ENCODE results near the gene TBC1D22A. TPM values are rescaled to one million over a fixed set of nuclear protein-coding genes. Genes with fewer than 3 reads are reported as not detected.

The TBC1D22A gene
- total RNA-seq, 1 experiment from 2014 or later, result 32.6 TPM

DNA sequence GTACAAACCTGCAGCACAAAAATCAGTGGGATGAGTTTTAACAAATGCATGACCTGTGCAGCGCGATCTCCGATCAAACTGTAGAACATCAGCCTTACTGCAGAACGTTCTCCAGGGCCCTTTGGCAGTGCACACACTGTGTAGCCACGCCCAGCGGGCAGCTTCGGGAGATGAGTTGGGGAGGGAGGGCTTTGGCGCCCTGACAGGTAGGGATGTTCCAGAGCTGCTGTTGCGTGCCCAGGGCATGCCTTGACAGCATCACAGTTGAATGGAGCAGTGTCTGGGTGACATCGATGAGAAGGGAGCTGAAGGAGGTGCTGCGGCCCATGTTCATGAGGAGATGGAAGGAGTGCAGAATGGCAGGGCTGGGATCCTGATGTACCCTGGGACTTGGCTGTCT lies 80.2 kb downstream of the TBC1D22A start:
- Histone ChIP-seq H3K27me3 (replicated peaks; ENCODE audit: control insufficient read depth, insufficient read depth, low read length) (no peaks in the 10 kb centered on the region), H3K9me3 (no peaks in the 10 kb centered on the region), H3K4me3 (ENCODE audit: low read depth, low read length) (no peak overlapping the region), H3K4me1 (no peaks in the 10 kb centered on the region), H3K36me3 (ENCODE audit: control insufficient read depth, insufficient read depth, low read length) (no peaks in the 10 kb centered on the region)
- peaks cover 22% of the 10 kb centered on the region for H3K4me1 Mint-ChIP-seq (ENCODE audit: low read depth, unreplicated experiment)
- ChIA-PET CTCF (no interaction called here), POLR2A (no interaction called here)
- no peak for DNase-seq
- no peaks in the 10 kb centered on the region for H3K9me3 Mint-ChIP-seq (ENCODE audit: unreplicated experiment)
- BruUV-seq (replicated peaks), result no TSS peak
- H3K36me3 Mint-ChIP-seq (ENCODE audit: insufficient read depth, unreplicated experiment), result peaks cover 13% of the 10 kb centered on the region
- H3K4me3 Mint-ChIP-seq (ENCODE audit: unreplicated experiment), result no peak overlapping the region
- H3K27me3 Mint-ChIP-seq (ENCODE audit: insufficient read depth, unreplicated experiment), result no peaks in the 10 kb centered on the region
- intact Hi-C loops (cut with micrococcal nuclease; ENCODE audit: unreplicated experiment), result no loop called here
- H3K27ac Mint-ChIP-seq (ENCODE audit: unreplicated experiment), result no peak overlapping the region
- TF ChIP-seq, protein P1, sequence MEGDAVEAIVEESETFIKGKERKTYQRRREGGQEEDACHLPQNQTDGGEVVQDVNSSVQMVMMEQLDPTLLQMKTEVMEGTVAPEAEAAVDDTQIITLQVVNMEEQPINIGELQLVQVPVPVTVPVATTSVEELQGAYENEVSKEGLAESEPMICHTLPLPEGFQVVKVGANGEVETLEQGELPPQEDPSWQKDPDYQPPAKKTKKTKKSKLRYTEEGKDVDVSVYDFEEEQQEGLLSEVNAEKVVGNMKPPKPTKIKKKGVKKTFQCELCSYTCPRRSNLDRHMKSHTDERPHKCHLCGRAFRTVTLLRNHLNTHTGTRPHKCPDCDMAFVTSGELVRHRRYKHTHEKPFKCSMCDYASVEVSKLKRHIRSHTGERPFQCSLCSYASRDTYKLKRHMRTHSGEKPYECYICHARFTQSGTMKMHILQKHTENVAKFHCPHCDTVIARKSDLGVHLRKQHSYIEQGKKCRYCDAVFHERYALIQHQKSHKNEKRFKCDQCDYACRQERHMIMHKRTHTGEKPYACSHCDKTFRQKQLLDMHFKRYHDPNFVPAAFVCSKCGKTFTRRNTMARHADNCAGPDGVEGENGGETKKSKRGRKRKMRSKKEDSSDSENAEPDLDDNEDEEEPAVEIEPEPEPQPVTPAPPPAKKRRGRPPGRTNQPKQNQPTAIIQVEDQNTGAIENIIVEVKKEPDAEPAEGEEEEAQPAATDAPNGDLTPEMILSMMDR (IDR thresholded peaks at IDR 0.05; ENCODE audit: insufficient read depth in 1 of 2, low read depth in 1 of 2, low read length in 1 of 2, severe bottlenecking in 1 of 2, unreplicated experiment in 1 of 2), result no peak

DNA sequence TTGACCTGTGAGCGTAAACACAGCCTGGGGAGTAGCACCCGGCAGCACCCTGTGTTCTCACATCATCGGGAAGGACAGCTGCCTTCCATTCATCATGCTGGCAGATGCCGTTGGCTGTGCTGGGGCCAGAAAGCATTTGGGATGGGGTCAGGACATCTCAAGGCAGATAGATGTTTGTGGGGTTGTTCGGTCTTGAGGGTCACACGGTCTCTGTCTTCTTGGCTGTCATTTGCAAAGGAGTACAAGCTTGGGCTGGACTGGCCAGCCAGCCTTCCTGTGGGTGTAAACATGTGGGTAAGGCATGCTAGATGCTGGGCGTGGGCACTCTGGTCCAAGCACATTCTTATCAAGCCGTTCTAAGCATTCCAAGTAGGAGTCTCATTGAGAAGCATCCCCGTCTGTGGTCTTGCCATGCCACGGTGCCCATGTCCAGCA lies 81.4 kb downstream of the TBC1D22A start:
- Histone ChIP-seq H3K27me3 (replicated peaks; ENCODE audit: control insufficient read depth, insufficient read depth, low read length) (no peaks in the 10 kb centered on the region), H3K4me1 (no peaks in the 10 kb centered on the region), H3K9me3 (no peaks in the 10 kb centered on the region), H3K4me3 (ENCODE audit: low read depth, low read length) (no peak overlapping the region), H3K36me3 (ENCODE audit: control insufficient read depth, insufficient read depth, low read length) (no peaks in the 10 kb centered on the region)
- POLR2A ChIA-PET, result no interaction called here
- no peak for DNase-seq
- CTCF ChIA-PET, result no interaction called here
- no peaks in the 10 kb centered on the region for H3K9me3 Mint-ChIP-seq (ENCODE audit: unreplicated experiment)
- peaks cover 7% of the 10 kb centered on the region for H3K36me3 Mint-ChIP-seq (ENCODE audit: insufficient read depth, unreplicated experiment)
- H3K27me3 Mint-ChIP-seq (ENCODE audit: insufficient read depth, unreplicated experiment), result no peaks in the 10 kb centered on the region
- H3K4me3 Mint-ChIP-seq (ENCODE audit: unreplicated experiment), result no peak overlapping the region
- TF ChIP-seq, protein P1 (IDR thresholded peaks at IDR 0.05; ENCODE audit: insufficient read depth in 1 of 2, low read depth in 1 of 2, low read length in 1 of 2, severe bottlenecking in 1 of 2, unreplicated experiment in 1 of 2), result no peak
- peak overlapping the region; percentile 90 for H3K27ac Mint-ChIP-seq (ENCODE audit: unreplicated experiment)
- no TSS peak for BruUV-seq (replicated peaks)
- intact Hi-C loops (cut with micrococcal nuclease; ENCODE audit: unreplicated experiment), result no loop called here
- peaks cover 28% of the 10 kb centered on the region for H3K4me1 Mint-ChIP-seq (ENCODE audit: low read depth, unreplicated experiment)

DNA sequence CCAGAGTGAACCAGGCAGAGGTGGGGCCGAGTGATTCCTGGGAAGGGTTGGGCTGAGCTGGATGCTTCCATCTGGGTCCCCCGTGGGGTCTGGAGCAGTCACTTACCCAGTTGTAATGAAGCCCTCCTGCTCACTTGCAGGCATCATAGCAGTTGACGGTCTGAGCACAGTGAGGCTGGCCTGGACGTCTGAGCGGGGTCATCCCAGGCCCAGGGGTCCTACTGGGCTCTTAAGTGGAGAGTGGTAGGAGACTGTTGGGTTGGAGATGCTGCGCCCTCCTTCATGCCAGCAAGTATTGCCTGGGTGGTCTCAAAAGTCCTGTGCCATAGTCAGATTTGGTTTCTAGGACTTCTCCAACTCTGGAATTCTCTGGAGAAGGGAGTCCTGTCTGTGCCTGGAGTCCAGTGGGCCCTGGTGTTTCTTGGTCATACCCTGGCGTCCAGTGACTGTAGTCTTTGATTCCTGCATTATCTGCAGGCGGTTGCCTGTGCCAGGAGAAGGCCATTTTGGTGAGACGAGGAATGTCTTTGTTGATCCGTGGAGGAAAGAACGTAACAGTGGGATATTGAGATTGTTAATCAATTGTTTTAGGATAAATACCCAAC lies 82.3 kb downstream of the TBC1D22A start:
- TF ChIP-seq, protein P1 (IDR thresholded peaks at IDR 0.05; ENCODE audit: insufficient read depth in 1 of 2, low read depth in 1 of 2, low read length in 1 of 2, severe bottlenecking in 1 of 2, unreplicated experiment in 1 of 2), result no peak
- POLR2A ChIA-PET, result no interaction called here
- Histone ChIP-seq H3K4me1 (no peaks in the 10 kb centered on the region), H3K4me3 (ENCODE audit: low read depth, low read length) (no peak overlapping the region), H3K9me3 (no peaks in the 10 kb centered on the region), H3K27me3 (replicated peaks; ENCODE audit: control insufficient read depth, insufficient read depth, low read length) (no peaks in the 10 kb centered on the region), H3K36me3 (ENCODE audit: control insufficient read depth, insufficient read depth, low read length) (no peaks in the 10 kb centered on the region)
- CTCF ChIA-PET, result interaction anchor here (1.7 kb wide), 1 partner anchor 12 kb away, joined by 3 read pairs; no protein-coding TSS in a partner anchor
- intact Hi-C loops (cut with micrococcal nuclease; ENCODE audit: unreplicated experiment), result no loop called here
- peaks cover 7% of the 10 kb centered on the region for H3K36me3 Mint-ChIP-seq (ENCODE audit: insufficient read depth, unreplicated experiment)
- no peaks in the 10 kb centered on the region for H3K27me3 Mint-ChIP-seq (ENCODE audit: insufficient read depth, unreplicated experiment)
- BruUV-seq (replicated peaks), result no TSS peak
- DNase-seq, result no peak
- H3K4me3 Mint-ChIP-seq (ENCODE audit: unreplicated experiment), result no peak overlapping the region
- no peaks in the 10 kb centered on the region for H3K9me3 Mint-ChIP-seq (ENCODE audit: unreplicated experiment)
- peaks cover 28% of the 10 kb centered on the region for H3K4me1 Mint-ChIP-seq (ENCODE audit: low read depth, unreplicated experiment)
- H3K27ac Mint-ChIP-seq (ENCODE audit: unreplicated experiment), result peak overlapping the region; percentile 90
